Stimulated activated CD4-positive, alpha-beta T cell treated with anti-CD3 and anti-CD28 coated beads, Interleukin-1b, Interleukin-23, amount 100 ng/mL, for 48 hours (primary cell): ENCODE results near the gene SEMA3B.
A peak's percentile ranks its signal among the peaks of the same experiment; 100 is the strongest.

ENCODE experiments used
- DNase-seq: peaks from one replicate; pipeline ENCODE4 v3.0.0-alpha.2; 2020

The SEMA3B gene

GRCh38 chr3:50319181-50319893 lies 50.4 kb downstream of the SEMA3B start:
- DNase-seq = no peak

GRCh38 chr3:50319894-50320625 lies 51.1 kb downstream of the SEMA3B start:
- DNase-seq = no peak

GRCh38 chr3:50320853-50321335 lies 51.9 kb downstream of the SEMA3B start:
- peak; percentile 42 for DNase-seq

GRCh38 chr3:50321336-50322114 lies 52.6 kb downstream of the SEMA3B start:
- peak; percentile 82 for DNase-seq

GRCh38 chr3:50322115-50322385 lies 53.1 kb downstream of the SEMA3B start:
- DNase-seq = no peak

- no peak for DNase-seq
Observed at GRCh38 chr3:50322386-50323091, 53.6 kb downstream of the SEMA3B start, which contains the start of gene HYAL2. Gene HYAL2 (minus strand): TSS chr3:50322745. CDS start chr3:50320489, 2,256 bp downstream.

- DNase-seq = no peak
Observed at GRCh38 chr3:50323092-50323600, 54.2 kb downstream of the SEMA3B start.

- no peak for DNase-seq
Observed at GRCh38 chr3:50323614-50324199, 54.8 kb downstream of the SEMA3B start.

- peak; percentile 54 for DNase-seq
Observed at GRCh38 chr3:50324351-50325112, 55.6 kb downstream of the SEMA3B start.

GRCh38 chr3:50325113-50325480 lies 56.1 kb downstream of the SEMA3B start:
- DNase-seq = no peak

GRCh38 chr3:50325497-50326181 lies 56.7 kb downstream of the SEMA3B start:
- no peak for DNase-seq

GRCh38 chr3:50326182-50326541 lies 57.2 kb downstream of the SEMA3B start:
- DNase-seq = no peak

GRCh38 chr3:50327129-50327528 lies 58.2 kb downstream of the SEMA3B start:
- no peak for DNase-seq
